ENCODE data around the gene ZCCHC2. TPM values are rescaled to one million over a fixed set of nuclear protein-coding genes. Genes with fewer than 3 reads are reported as not detected.

Gene ZCCHC2
- total and polyA plus RNA-seq, 10 donors: 4.7 to 55.7 (median 30.1) TPM

- peaks cover 4 to 58% (median 22%) of the 10 kb centered on the region in 6 donors for H3K4me1 ChIP-seq
- H3K27me3 ChIP-seq (replicated peaks in 1 of 7): no peaks in the 10 kb centered on the region
- H3K9me3 ChIP-seq: no peaks in the 10 kb centered on the region
- intact Hi-C loops (cut with DNase I; ENCODE audit: low total_unique reads): no loop called here
- WGBS, 5 donors: 92 to 99% (median 94%) methylated on average over 3 of the region's 3 CpGs
- no peak for TF ChIP-seq CTCF (IDR thresholded peaks at IDR 0.05 in 8 of 11, conservative IDR thresholded peaks at IDR 0.05 in 3 of 11)
- no peak for TF ChIP-seq POLR2A (IDR thresholded peaks at IDR 0.05)
- TF ChIP-seq POLR2AphosphoS5 (IDR thresholded peaks at IDR 0.05): no peak
- H3K4me3 ChIP-seq: no peak overlapping the region
- H3K36me3 ChIP-seq: peaks cover 0 to 45% (median 33%) of the 10 kb centered on the region in 6 donors
- DNase-seq: no peak
- H3K27ac ChIP-seq: no peak overlapping the region
Observed at GRCh38 chr18:62538881-62539280, 16.1 kb downstream of the ZCCHC2 start.

GRCh38 chr18:62539284-62540165, 16.7 kb downstream of the ZCCHC2 start:
- no peak for TF ChIP-seq POLR2AphosphoS5 (IDR thresholded peaks at IDR 0.05)
- no peak for TF ChIP-seq CTCF (IDR thresholded peaks at IDR 0.05 in 8 of 11, conservative IDR thresholded peaks at IDR 0.05 in 3 of 11)
- Histone ChIP-seq H3K27ac (no peak overlapping the region), H3K27me3 (replicated peaks in 1 of 7) (no peaks in the 10 kb centered on the region), H3K9me3 (no peaks in the 10 kb centered on the region), H3K4me1 (peaks cover 4 to 52% (median 16%) of the 10 kb centered on the region in 6 donors), H3K36me3 (peaks cover 0 to 52% (median 39%) of the 10 kb centered on the region in 6 donors), H3K4me3 (no peak overlapping the region)
- no peak for DNase-seq
- 95 to 97% (median 96%) methylated on average over 11 of the region's 11 CpGs for WGBS, 5 donors
- intact Hi-C loops (cut with DNase I; ENCODE audit: low total_unique reads): no loop called here

GRCh38 chr18:62543021-62543420, 20.2 kb downstream of the ZCCHC2 start:
- intact Hi-C loops (cut with DNase I; ENCODE audit: low total_unique reads): no loop called here
- no peak for TF ChIP-seq CTCF (IDR thresholded peaks at IDR 0.05 in 8 of 11, conservative IDR thresholded peaks at IDR 0.05 in 3 of 11)
- TF ChIP-seq POLR2AphosphoS5 (IDR thresholded peaks at IDR 0.05): no peak
- no peak for TF ChIP-seq POLR2A (IDR thresholded peaks at IDR 0.05)
- no peak for DNase-seq
- Histone ChIP-seq H3K36me3 (peaks cover 0 to 87% (median 59%) of the 10 kb centered on the region in 6 donors), H3K27ac (no peak overlapping the region), H3K9me3 (no peaks in the 10 kb centered on the region), H3K27me3 (replicated peaks in 1 of 7) (no peaks in the 10 kb centered on the region), H3K4me1 (peaks cover 0 to 19% (median 2%) of the 10 kb centered on the region in 6 donors), H3K4me3 (no peak overlapping the region)
- WGBS, 5 donors: 90 to 97% (median 96%) methylated on average over 7 of the region's 7 CpGs

GRCh38 chr18:62545098-62545497, 22.3 kb downstream of the ZCCHC2 start:
- TF ChIP-seq CTCF (IDR thresholded peaks at IDR 0.05 in 8 of 11, conservative IDR thresholded peaks at IDR 0.05 in 3 of 11) (no peak), POLR2AphosphoS5 (IDR thresholded peaks at IDR 0.05) (peak in 1 of 3 donors; percentile 24)
- intact Hi-C loops (cut with DNase I; ENCODE audit: low total_unique reads): no loop called here
- Histone ChIP-seq H3K27me3 (replicated peaks in 1 of 7) (no peaks in the 10 kb centered on the region), H3K4me1 (no peaks in the 10 kb centered on the region), H3K27ac (no peak overlapping the region), H3K9me3 (no peaks in the 10 kb centered on the region), H3K36me3 (peaks cover 0 to 99% (median 56%) of the 10 kb centered on the region in 6 donors), H3K4me3 (no peak overlapping the region)
- WGBS, 5 donors: 79 to 93% (median 91%) methylated on average over 4 of the region's 4 CpGs
- no peak for DNase-seq
